Activated B cell treated with CpG ODN at 0.5 μM for 24 hours (primary cell): ENCODE data around the gene LETM1. TPM values are rescaled to one million over a fixed set of nuclear protein-coding genes. Genes with fewer than 3 reads are reported as not detected.
"Not testable (repeated sequence)": the region's sequence is repeated elsewhere in the genome, so short reads cannot be mapped to it uniquely, and the experiment has no call there.

Experiments
- ATAC-seq: fragments of 200-7000 bp; cut with Tn5 transposase; one replicate; pipeline ENCODE4 v1.10.0; 2021; ENCODE audit warnings: low read depth, mild to moderate bottlenecking, moderate library complexity
- CTCF ChIA-PET: fragments of 350-600 bp; sonication (Branson Sonifier 250); formaldehyde crosslinking; loops from one replicate; lab custom pipeline; 2021; ENCODE audit warnings: antibody characterized with exemption; lab: Charles Lee
- POLR2A ChIA-PET: fragments of 350-600 bp; sonication (Branson Sonifier 250); formaldehyde crosslinking; loops from one replicate; lab custom pipeline; 2021; ENCODE audit warnings: antibody characterized with exemption; lab: Charles Lee
- DNase-seq: peaks from one replicate; pipeline ENCODE4 v3.0.0; 2022
- H3K27ac Mint-ChIP-seq: one replicate; pipeline ENCODE4 v1.8.0; 2020; ENCODE audit warnings: mixed read lengths
- H3K27me3 Mint-ChIP-seq: one replicate; pipeline ENCODE4 v1.8.0; 2021; ENCODE audit warnings: mixed read lengths
- H3K36me3 Mint-ChIP-seq: one replicate; pipeline ENCODE4 v1.8.0; 2021; ENCODE audit warnings: low read depth, mixed read lengths
- H3K4me1 Mint-ChIP-seq: one replicate; pipeline ENCODE4 v1.8.0; 2021; ENCODE audit warnings: mixed read lengths
- H3K4me3 Mint-ChIP-seq: one replicate; pipeline ENCODE4 v1.8.0; 2020; ENCODE audit warnings: mild to moderate bottlenecking, mixed read lengths
- H3K9me3 Mint-ChIP-seq: one replicate; pipeline ENCODE4 v1.8.0; 2020; ENCODE audit warnings: mixed read lengths
- intact Hi-C: fragments of 100-400 bp; cut with micrococcal nuclease; formaldehyde crosslinking; loops from one replicate; pipeline ENCODE4 v1.15.1; 2024
- total RNA-seq: library from RNA; stranded (reverse); gene quantifications from 2 replicates; pipeline ENCODE4 v1.2.3, GENCODE V29; 2022
- TF ChIP-seq, protein P1 (sequence below): fragments of 200-600 bp; IDR thresholded peaks from one replicate; pipeline ENCODE4 v1.8.0; 2022; ENCODE audit warnings: antibody characterized with exemption, mild to moderate bottlenecking

LETM1 gene
- total RNA-seq, 1 donor from 2014 or later, result 60.3 TPM

DNA sequence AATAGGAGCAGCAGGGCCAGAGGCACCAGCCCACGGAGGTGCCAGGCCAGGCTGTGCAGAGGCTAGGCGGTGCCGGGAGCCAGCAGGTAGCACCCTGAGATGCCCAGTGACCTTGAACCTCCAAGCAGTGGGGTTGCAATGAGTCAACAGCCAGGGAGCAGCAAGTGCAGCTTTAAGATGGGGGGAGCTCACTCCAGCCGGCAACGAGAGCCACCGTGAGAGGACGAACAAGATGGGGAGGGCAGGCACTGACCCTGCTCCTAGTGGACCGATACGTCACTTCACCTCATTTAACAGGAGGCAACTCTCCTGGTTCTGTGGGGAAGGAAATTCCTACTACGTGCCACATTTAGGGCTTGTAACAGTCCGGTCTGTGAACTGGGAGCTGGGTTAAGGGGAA, 4.8 kb downstream of the LETM1 start:
- no peak overlapping the region for H3K27ac Mint-ChIP-seq
- H3K27me3 Mint-ChIP-seq, result no peaks in the 10 kb centered on the region
- ChIA-PET POLR2A (no interaction called here), CTCF (no interaction called here)
- no peaks in the 10 kb centered on the region for H3K9me3 Mint-ChIP-seq
- peaks cover 24% of the 10 kb centered on the region for H3K36me3 Mint-ChIP-seq
- no peak overlapping the region for H3K4me3 Mint-ChIP-seq
- ATAC-seq, result no peak
- intact Hi-C loops, result no loop called here
- H3K4me1 Mint-ChIP-seq, result peaks cover 19% of the 10 kb centered on the region
- TF ChIP-seq, protein P1, sequence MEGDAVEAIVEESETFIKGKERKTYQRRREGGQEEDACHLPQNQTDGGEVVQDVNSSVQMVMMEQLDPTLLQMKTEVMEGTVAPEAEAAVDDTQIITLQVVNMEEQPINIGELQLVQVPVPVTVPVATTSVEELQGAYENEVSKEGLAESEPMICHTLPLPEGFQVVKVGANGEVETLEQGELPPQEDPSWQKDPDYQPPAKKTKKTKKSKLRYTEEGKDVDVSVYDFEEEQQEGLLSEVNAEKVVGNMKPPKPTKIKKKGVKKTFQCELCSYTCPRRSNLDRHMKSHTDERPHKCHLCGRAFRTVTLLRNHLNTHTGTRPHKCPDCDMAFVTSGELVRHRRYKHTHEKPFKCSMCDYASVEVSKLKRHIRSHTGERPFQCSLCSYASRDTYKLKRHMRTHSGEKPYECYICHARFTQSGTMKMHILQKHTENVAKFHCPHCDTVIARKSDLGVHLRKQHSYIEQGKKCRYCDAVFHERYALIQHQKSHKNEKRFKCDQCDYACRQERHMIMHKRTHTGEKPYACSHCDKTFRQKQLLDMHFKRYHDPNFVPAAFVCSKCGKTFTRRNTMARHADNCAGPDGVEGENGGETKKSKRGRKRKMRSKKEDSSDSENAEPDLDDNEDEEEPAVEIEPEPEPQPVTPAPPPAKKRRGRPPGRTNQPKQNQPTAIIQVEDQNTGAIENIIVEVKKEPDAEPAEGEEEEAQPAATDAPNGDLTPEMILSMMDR, result no peak
- DNase-seq, result no peak

DNA sequence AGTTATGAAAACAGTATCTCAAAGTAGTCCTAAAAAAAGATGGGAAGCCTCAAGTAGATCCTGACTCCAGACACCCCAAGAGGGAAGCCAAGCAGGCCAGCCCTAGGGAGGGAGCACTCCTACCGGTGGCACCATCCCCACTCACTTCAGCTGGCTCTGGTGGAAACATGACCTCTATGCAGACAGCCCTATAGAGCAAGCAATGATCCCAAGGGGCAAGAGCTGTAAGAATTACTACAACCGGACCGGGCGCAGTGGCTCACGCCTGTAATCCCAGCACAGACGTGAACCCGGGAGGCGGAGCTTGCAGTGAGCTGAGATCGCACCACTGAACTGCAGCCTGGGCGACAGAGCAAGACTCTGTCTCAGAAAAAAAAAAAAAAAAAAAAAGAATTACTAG, 5.7 kb downstream of the LETM1 start:
- DNase-seq (no peak), ATAC-seq (no peak)
- Mint-ChIP-seq H3K27me3 (no peaks in the 10 kb centered on the region), H3K9me3 (no peaks in the 10 kb centered on the region), H3K27ac (no peak overlapping the region), H3K4me1 (peaks cover 19% of the 10 kb centered on the region), H3K4me3 (no peak overlapping the region), H3K36me3 (peaks cover 26% of the 10 kb centered on the region)
- CTCF ChIA-PET, result no interaction called here
- TF ChIP-seq, protein P1, result no peak
- POLR2A ChIA-PET, result no interaction called here
- intact Hi-C loops, result no loop called here

DNA sequence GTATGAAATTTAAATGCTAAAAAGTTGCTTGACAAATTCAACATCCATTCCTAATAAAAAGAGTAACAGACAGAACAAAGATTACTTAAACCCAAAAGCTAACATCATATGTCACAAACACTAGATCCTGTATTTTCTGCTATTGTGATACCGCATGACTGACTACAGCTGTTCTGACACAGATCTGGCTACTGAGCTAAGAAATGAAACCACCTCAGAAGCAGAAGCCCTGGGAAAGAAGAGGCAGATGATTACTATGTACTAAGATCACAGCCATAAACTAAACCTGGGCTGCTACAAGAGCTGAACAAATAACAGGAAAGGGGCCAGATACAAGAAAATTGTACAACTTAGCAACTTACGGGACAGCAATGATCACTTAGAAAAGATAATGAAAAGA, 9.4 kb downstream of the LETM1 start:
- Mint-ChIP-seq H3K36me3 (peaks cover 48% of the 10 kb centered on the region), H3K9me3 (no peaks in the 10 kb centered on the region), H3K4me1 (peaks cover 3% of the 10 kb centered on the region), H3K27ac (no peak overlapping the region), H3K4me3 (no peak overlapping the region), H3K27me3 (no peaks in the 10 kb centered on the region)
- ChIA-PET POLR2A (no interaction called here), CTCF (no interaction called here)
- no peak for ATAC-seq
- TF ChIP-seq, protein P1, result no peak
- intact Hi-C loops, result no loop called here
- DNase-seq, result no peak

DNA sequence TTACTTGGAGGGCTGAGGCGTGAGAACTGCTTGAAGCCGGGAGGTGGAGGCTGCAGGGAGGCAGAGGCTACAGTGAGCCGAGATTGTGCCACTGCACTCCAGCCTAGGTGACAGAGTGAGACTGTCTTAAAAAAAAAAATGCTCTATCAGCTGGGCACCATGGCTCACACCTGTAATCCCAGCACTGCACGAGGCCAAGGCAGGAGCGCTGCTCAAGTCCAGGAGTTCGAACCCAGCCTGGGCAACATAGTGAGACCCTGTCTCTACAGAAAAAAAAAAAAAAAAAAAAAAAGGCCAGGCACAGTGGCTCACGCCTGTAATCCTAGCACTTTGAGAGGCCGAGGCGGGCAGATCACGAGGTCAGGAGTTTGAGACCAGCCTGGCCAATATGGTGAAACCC, 11.3 kb downstream of the LETM1 start:
- peaks cover 64% of the 10 kb centered on the region for H3K36me3 Mint-ChIP-seq
- ATAC-seq, DNase-seq, H3K27me3 Mint-ChIP-seq, intact Hi-C loops, H3K9me3 Mint-ChIP-seq, CTCF ChIA-PET, POLR2A ChIA-PET, H3K4me3 Mint-ChIP-seq, H3K4me1 Mint-ChIP-seq, H3K27ac Mint-ChIP-seq: not testable (repeated sequence)

DNA sequence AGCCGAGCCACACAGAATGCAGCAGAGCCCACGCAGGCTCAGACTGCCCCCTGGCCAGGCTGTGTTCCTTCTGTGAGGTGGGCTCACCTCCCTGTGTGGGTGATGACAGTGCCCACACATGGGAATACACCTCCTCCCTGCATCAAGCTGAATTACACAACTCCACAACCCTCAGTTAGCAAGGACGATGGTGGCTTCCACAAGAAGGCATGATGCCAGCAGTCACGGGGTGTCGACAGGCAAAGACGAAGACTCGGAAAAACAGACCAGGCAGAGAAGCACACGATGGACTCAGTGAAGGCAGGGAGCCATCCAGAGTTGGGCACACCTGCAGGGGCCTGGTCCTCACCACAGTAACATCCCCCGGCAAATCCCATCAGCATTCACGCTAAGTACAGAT, 12.1 kb downstream of the LETM1 start:
- H3K27me3 Mint-ChIP-seq, result no peaks in the 10 kb centered on the region
- DNase-seq (no peak), ATAC-seq (no peak)
- H3K27ac Mint-ChIP-seq, result no peak overlapping the region
- ChIA-PET POLR2A (no interaction called here), CTCF (no interaction called here)
- H3K4me3 Mint-ChIP-seq, result no peak overlapping the region
- H3K4me1 Mint-ChIP-seq, result no peaks in the 10 kb centered on the region
- H3K36me3 Mint-ChIP-seq, result peaks cover 72% of the 10 kb centered on the region
- no peaks in the 10 kb centered on the region for H3K9me3 Mint-ChIP-seq
- intact Hi-C loops, result no loop called here
- TF ChIP-seq, protein P1, result no peak

DNA sequence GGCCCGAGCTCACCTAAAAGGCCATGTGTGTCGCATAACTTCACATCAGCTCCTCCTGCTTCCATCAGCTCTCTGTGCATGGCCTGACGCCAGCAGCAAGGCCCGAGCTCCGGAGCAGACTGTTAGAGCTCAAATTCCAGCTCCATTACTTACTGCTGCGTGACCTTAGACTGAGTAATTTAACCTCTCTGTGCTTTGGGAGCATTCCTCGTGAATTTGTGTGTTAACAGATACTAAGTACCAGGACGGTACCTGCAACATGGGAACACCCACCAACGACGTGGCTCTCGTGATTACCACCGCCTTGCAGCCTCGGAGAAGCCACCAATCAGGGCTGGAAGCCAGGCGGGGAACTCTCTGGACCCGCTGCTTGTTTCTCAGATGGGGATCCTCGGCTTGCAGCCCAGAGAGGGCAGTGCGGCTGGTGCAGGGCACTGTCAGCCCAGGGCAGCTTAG, 12.9 kb downstream of the LETM1 start:
- TF ChIP-seq, protein P1, result no peak
- Mint-ChIP-seq H3K36me3 (peaks cover 77% of the 10 kb centered on the region), H3K27me3 (no peaks in the 10 kb centered on the region), H3K9me3 (no peaks in the 10 kb centered on the region), H3K4me1 (no peaks in the 10 kb centered on the region), H3K27ac (no peak overlapping the region), H3K4me3 (no peak overlapping the region)
- DNase-seq, result no peak
- POLR2A ChIA-PET, result interaction anchor here (0.8 kb wide), 1 partner anchor 9 kb away, joined by 3 read pairs; no protein-coding TSS in a partner anchor
- no peak for ATAC-seq
- intact Hi-C loops, result no loop called here
- CTCF ChIA-PET, result no interaction called here
